ENCODE measurements around the gene INTU. TPM values are rescaled to one million over a fixed set of nuclear protein-coding genes. Genes with fewer than 3 reads are reported as not detected.

Gene INTU
- 1.0 to 2.3 TPM (median 1.3 TPM) in 5 replicates for total RNA-seq (2022; extraction: Qiagen RNA extraction; ENCODE audit: low read depth)

DNA sequence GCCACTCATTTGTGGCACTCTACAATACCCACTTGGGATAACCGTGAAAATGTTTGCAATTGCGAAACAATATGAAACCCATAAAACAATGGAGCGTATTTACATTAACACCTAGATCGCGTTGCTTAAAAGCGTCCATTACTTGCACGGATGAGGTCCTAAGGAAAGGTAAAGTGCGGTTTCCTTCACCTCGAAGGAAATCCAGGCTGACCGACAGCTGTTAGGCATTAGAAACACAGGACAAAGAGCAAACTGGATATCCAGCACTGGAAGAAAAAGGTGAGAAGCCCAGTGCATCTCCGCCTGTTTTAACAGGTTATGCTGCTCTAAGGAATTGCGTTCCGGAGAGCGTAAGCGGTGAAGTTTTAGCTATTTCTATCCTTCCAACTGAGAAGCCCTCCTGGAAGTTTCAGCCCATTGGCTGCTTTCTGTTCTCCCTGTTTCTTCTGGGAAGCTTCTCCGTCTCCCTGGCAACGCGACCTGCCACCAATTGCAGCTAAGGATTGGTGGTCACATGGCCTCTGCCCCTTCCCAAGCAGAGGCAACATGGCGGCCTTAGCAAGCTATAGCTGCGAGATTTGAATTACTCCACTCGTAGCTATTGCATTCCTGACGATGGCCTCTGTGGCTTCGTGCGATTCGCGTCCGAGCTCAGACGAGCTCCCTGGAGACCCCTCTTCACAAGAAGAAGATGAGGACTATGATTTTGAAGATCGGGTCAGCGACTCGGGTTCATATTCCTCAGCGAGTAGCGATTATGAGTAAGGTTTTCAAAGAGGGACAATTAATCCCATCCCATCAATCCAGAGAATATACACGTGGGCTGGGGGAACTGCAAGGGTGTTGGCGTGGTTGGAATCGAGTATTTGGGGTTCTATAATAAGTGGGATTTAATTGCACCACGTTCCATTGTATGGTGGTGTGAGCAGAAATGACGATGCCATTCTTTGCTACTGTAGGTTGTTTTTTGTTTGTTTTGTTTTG, at the start of gene INTU:
INTU (plus strand) TSS at position 538 of the 984 bp plus-strand sequence; CDS start at position 616, 78 bp downstream.

DNA sequence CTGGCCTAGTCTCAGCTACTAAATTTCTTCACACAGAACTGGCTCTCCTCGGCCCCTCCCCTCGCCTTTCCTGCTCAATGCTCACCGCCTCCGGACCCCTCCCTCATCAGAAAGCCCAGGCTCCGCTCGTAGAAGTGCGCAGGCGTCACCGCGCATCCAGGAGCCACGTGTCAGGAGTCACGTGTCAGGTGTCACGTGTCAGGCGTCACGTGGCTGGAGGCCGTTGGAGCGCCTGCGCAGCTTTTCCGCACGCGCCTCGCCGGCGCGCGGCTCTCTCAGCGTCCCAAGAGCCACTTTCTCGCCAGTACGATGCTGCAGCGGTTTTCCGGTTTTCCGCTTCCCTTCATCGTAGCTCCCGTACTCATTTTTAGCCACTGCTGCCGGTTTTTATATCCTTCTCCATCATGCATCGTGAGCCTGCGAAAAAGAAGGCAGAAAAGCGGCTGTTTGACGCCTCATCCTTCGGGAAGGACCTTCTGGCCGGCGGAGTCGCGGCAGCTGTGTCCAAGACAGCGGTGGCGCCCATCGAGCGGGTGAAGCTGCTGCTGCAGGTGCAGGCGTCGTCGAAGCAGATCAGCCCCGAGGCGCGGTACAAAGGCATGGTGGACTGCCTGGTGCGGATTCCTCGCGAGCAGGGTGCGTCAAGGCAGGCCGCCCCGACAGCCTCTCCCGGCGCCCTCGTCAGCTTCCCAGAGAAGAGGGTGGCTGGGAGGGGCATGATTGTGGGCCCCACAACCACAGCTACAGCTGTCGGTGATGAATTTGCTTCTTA, 97.6 kb downstream of the INTU start, which contains the start of gene SLC25A31:
SLC25A31 (plus strand) TSS at position 259 of the 772 bp plus-strand sequence; CDS start at position 405, 146 bp downstream.

Other genes starting within 250 kb of the INTU start
- not detected in 5 replicates for gene SLC25A31, start 97.4 kb downstream of the INTU start, total RNA-seq (2022; extraction: Qiagen RNA extraction; ENCODE audit: low read depth)
- 5.6 to 9.3 TPM (median 8.5 TPM) in 5 replicates for gene HSPA4L, start 149.4 kb downstream of the INTU start, total RNA-seq (2022; extraction: Qiagen RNA extraction; ENCODE audit: low read depth)
- gene PLK4, start 247.9 kb downstream of the INTU start, total RNA-seq (2022; extraction: Qiagen RNA extraction; ENCODE audit: low read depth) = 15.4 to 19.6 TPM (median 17.3 TPM) in 5 replicates